GM19025 (cell line): ENCODE data around the gene GRIA2.
"Not testable (repeated sequence)": the region's sequence is repeated elsewhere in the genome, so short reads cannot be mapped to it uniquely, and the experiment has no call there.

Source experiments
- ATAC-seq: cut with Tn5 transposase; IDR thresholded peaks from one replicate; pipeline ENCODE4 v1.9.1; 2021; ENCODE audit warnings: mild to moderate bottlenecking, low read depth, moderate library complexity; ENCODE audit not compliant: unreplicated experiment

Gene GRIA2

DNA sequence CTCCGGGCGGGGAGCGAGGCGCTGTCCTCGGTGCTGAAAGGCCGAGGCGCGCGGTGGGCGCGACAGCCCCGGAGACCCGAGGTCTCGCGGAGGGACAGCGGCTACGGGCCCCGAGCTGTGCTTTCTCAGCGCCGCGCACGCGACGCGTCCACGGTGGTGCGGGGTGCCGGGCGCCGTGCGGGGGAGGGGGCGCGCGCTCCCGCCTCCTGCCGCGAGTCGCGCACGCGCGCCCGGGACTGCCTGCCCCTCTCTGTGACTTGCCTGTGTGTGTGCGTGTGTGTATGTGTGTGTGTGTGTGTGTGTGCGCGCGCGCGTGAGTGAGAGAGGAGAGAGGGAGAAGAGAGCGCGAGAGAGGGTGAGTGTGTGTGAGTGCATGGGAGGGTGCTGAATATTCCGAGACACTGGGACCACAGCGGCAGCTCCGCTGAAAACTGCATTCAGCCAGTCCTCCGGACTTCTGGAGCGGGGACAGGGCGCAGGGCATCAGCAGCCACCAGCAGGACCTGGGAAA lies at the start of gene GRIA2:
Gene GRIA2 (plus strand): TSS at position 358 of the 511 bp plus-strand sequence. CDS start 315 bp downstream, outside the sequence.
- ATAC-seq = no peak

DNA sequence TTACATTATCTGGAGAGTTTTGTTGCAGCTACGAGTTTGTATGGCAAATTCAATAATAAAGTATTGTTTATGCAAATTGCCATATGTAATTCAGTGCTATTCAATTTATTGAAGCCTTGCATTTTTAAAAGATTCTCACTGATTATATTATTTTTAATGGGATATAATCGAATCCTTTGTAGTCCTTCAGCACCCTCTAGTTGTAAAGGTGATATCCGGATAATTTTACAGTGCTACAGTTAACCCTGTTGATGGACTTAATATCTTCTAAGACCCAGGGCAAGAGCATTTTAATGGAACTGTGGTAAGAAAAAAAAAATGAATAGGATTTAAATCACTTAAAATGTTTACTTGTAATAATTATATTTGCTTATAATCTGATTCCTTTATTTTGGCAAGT lies 48.5 kb upstream of the GRIA2 start:
- ATAC-seq = no peak

DNA sequence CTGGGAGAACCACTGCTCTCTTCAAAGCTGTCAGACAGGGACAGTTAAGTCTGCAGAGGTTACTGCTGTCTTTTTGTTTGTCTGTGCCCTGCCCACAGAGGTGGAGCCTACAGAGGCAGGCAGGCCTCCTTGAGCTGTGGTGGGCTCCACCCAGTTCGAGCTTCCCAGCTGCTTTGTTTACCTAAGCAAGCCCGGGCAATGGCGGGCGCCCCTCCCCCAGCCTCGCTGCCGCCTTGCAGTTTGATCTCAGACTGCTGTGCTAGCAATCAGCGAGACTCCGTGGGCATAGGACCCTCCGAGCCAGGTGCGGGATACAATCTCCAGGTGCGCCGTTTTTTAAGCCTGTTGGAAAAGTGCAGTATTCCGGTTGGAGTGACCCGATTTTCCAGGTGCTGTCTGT lies 40.3 kb upstream of the GRIA2 start:
- not testable (repeated sequence) for ATAC-seq

DNA sequence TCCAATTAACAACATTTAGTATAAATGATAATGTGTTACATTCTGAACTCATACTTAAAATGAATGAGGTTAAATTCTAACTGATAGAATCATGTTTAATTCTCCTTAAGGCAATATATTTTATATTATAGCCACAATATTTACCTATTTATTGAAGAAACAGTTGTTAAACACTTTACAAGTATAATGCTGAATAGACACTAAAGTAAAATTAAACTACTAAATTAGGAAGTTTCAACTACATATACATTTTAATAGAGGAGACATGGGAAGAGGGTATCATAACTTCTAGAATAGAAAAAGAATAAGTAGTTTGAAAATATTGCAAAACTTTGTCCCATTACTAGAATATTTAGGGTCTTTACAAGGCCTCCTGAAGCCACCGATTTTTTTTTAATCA lies 36.2 kb upstream of the GRIA2 start:
- no peak for ATAC-seq

DNA sequence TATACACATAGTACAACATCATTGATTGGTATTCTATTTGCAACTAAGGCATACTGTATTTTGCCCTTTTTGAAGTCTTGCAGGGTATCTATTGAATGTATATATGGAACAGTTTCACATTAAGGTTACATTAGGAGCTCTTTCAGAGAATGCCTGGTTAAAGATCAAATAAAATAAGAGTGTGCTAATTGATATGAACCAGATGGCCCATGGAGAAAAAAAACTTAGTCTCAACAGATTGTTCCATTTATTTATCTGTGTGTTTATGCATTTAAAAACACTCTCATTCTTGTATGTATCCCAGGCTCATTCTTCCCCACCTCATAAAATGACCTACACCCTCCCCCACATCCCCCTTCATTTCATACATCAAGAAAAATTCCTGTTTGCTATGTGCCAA lies 35.2 kb upstream of the GRIA2 start:
- no peak for ATAC-seq

DNA sequence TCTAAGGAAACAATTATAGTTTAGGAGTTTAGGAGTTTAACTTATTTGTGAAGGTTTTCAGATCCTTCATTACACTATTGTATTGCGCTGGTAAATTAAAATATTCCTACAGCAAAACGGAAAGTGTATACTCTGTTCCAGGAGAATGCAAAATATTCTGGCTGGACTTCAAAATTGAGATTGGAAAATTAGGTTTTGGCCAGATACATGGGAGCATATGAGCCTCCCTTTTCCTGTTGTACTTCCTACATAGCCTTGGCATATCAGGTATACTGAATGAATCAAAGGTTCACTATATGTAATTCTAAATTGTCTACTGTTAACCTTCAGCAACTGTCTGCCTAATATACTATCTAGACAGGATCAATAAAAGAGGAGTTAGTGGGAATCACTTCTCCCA lies 25.2 kb upstream of the GRIA2 start:
- ATAC-seq = no peak

DNA sequence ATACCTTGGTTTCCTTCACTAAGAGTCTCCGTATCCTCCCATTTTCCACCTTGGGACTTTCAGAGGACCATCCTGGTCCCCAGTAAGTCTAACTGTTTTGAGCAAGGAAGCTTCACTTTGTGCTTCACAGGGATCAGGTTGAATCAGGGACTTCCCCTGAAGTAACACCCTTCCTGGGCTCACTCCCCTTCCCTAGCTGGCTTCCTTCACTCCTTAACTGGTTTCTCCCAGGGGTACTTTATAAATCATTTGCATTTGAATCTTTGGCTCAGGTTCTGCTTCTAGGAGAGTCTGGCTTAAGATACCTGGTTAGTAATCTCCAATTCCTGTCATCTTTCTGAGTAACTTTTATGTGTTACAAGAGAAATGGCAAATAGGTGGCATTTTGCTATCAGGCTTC lies 24.5 kb upstream of the GRIA2 start:
- ATAC-seq = no peak

DNA sequence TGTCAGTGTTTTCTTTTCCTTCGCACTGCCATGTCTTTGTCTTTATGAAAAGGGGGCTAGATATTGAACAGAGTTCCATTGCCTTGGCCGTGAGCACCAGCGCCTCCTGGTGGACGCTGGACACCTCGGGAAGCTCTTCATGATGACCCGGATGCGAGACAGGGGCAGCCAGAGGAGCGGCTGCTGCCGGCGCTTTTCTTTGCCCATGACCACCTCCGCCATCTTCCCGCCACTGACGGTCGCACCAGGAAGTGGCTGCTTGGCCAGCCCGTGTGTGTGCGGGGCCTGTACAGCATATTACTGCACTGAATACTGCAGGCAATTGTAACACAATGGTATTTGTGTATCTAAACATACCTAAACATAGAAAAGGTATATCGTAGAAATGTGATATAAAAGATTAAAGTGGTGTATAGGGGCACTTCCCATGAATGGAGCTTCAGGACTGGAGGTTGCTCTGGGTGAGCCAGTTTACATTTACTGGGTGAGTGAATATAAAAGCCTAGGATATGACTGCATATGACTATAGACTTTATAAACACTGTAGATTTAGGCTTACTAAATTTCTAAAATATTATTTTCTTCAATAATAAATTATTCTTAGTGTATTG lies 15.8 kb upstream of the GRIA2 start:
- no peak for ATAC-seq

DNA sequence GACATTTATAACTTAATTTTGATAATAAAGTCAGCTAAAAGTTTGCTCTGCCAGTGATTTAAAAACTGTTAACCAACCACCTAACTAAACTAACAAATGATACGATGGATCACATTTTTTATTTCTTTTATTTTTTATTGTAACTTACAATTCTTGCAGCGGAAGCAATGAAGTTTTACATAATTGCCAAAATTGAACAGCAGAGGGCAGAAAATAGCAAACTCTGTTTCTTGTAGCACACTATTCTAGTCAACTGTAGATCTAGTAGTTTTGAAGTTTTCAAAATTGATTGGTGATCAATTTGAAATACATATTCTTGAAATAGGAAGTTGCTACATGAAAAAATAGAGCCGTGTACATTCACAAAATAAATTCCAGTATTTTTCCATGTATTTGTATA lies 2.8 kb upstream of the GRIA2 start:
- no peak for ATAC-seq

DNA sequence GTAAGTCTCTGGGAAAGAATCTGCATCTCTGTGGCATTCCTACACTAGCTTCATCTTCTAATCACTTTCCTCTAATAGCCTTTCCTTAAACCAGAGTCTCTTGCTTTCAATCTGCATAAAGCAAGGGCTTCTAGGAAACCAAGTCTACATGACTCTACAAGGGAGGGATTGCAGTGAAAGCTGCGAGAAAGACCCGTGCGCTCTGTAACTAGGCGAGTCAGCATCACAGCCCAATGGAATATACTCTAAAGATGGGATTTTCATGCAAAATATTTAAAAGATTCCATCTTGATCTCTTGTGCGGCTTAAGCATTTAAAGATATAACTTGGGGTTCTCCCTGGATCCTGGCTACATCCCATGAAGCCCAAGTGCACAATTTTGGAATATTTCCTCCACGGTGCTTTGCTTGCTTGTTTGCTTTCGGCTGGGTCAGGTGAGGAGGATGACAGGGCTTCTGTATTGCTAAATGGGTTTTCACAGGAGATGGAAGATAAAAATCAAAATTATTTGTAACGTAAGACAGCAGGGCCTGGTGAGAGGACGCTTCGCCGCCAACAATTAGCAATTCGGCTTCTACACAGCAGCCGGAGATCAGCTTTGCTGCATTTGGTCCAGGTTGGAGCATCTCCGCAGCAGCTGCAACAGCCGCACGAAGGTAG lies 687 bp upstream of the GRIA2 start:
- ATAC-seq = no peak

DNA sequence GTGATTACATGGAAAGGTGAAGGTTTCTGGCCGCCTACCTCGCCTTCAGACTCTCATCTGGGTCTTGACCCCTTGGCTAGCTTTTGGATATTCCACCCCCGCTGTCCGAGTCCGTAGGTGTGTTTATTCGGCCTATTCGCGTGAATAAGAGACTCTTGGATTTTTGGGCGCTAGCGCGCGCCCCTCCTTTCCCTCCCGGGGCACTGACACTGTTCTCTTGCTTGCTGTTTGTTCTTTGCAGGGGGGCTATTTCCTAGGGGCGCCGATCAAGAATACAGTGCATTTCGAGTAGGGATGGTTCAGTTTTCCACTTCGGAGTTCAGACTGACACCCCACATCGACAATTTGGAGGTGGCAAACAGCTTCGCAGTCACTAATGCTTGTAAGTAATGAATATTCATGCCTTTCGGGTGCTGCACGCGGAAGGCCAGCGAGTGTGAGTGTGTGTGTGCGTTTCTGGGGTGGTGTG lies 932 bp downstream of the GRIA2 start:
- ATAC-seq = no peak

DNA sequence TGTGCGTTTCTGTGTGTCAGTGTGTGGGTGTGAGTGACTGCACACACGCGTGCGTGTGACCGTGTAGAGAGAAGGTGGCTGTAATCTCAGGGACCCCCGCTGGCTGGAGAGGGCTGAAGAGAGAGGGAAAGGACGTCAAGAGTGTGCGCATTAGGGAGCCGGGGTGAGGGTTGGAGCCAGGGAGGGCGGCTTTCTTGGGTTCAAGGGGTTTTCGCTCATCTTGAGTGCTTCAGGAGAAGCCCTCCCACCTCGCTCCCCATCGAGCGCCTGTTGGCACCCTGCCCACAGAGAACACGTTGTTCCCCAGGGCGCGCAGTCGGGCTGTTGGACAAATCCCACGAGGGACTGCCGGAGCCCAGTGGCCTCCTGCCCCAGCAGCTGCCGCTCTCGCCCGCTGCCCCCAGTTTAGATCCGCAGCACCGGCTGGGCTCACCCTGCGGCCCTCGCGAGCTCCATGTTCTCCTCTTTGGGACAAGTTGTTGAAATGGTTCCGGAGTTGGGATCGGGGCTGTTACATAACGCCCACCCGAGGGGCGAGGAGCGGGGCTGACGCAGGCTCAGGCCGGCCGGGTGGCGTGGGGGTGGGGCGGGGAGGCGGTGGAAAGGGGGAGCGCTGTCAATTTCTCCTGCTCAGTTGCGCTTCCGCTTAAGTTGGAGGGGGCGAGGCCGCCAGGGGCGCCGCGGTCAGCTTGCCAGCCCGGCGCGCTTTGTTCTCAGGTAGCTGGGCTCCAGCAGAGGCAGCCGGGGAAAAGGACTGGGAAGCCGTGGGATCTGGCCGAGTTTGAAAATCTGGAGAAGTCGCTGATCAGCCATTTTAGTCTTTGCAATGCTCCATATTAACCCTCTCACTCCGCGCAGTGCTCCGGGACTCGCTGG lies 1.6 kb downstream of the GRIA2 start:
- no peak for ATAC-seq

DNA sequence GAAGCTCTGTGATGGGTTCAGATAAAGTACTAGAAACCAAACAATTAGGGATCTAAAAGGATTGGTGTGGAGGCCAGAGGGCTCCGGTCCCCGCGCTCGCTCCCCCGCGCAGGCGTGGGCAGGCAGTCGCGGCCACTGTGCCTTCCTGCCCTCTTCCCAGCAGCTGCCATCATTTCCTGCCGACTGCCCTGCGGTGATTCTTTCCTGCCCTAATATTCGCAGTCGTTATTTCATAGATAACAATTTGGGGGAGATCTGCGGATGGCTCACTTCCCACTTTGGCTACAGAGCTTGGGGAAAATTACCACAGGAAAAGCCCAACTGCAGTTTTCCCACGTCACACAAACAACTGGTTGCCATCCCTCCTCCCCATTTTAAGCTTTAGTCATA lies 2.2 kb downstream of the GRIA2 start:
- ATAC-seq = no peak

DNA sequence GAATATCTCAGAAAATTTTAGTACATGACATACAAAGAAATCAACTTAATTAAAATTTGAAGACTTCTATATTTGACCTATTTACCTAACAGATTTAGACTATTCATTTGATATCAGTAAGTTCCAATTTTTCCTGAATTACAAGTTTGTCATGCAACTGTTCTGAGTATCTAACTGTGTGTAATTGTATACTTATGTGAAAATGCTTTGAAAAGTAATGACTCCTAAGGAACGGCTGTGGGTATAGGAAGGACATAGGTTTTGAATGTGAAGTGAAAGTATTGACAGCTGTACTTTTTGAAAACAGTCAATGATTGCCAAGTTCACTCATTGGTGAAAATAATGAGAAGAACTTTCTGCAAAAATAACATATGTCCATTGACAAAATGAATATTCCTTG lies 2.9 kb downstream of the GRIA2 start:
- ATAC-seq = no peak

DNA sequence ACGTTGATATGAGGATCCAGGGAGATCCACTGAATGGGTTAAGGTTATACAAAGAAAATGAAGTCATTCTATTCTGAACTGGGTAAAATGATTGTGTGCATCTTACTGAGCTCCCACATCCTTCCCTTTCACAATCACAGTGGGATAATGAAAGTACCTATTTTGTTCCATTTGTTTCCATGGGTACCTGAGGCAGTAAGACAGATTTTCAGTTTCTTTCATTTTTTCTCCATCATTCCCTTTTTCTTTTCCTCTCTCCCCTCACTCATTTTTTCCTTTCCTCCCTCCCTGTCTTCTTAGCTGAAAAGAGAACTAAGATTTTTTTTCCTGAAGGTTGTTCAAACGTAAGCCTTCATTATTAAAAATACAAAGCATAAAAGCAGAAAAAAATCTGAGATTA lies 4.6 kb downstream of the GRIA2 start:
- ATAC-seq = no peak

DNA sequence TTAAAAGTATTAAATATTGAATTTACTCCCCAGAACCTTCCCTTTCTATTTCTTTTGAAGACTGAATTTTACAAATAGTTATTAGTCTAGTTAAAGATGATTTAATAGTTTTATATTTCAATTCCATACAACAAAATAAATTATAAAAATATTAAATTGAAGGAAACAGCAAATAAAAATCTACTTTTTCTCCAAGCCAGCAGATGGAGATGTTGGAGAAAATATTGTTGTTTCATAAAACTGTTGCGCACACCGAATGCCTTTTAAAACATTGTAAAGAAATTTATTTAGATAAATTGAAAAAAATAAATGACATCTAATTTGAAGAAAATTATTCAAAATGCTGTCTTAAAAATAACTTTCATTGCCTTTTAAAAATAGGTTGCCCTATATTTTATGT lies 5.5 kb downstream of the GRIA2 start:
- no peak for ATAC-seq

DNA sequence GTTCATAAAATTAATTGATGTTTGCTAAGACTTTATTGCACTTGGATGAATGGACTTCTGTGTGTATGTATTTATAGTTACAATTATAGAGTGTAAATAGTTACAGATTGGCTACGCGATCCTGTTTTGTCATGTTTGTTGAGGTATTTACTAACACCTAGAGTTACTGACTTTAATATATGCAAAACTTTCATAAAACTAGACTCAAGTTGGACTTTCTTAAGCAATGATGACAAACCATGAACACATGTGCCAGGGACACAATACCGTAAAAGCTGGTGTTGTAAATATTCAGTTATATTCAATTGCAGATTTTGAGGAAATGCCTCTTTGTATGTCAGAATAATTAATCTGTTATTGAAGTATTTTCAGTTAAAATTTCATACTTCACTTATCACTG lies 6.1 kb downstream of the GRIA2 start:
- no peak for ATAC-seq

DNA sequence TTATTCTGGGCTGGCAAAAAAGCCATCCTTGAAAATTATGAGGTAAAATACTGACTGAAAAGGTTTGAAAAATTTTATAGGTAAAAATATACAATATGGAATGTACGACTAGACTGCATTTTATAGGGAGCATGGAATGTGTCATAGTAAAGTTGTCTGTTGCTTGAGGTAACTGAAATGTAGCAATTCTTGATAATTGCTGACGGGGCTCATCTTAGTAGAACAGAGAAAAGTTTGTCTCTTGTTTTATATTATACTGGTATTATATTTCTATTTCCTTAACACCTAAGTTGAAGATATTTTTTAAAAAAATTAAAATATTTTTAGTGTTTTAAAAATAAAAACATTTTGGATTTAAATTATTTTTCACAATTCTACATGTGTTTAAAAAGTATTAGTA lies 11.0 kb downstream of the GRIA2 start:
- ATAC-seq = no peak

DNA sequence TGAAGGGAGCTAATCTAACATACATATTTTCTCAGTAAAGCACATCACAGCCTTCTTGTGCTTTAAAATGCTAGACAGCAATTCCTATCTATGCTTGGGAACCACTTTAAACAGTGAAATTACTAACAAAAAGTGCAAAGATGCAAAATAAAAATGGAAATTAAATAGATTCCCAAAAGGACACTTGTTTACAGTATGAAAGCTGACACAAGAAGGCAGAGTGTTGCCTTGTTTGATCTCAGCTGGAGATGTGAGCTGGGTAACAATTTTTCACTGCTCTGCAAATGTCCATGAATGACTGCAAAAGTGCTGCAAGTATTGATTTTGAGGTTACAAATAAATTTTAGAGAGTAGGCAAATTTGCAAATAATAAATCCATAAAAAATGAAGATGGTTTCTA lies 22.3 kb downstream of the GRIA2 start:
- no peak for ATAC-seq

DNA sequence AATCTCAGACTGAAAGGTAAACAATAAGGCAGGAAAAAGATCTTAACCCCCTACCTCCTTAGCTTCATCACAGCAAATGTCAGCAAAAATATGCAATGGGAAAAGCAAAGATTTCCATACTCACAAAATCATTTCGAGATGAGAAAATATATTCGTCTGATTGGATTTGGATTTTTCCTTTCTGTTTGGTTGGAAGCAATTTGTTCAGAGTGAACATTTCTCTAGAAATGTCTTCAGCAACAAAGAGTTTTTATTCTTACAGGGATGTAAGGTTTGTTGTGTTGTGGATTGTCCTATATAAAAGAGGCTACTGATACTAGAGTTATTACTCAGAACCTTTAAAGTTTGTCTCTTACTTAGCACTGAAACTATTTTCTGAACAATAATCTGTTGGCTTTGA lies 23.8 kb downstream of the GRIA2 start:
- no peak for ATAC-seq

DNA sequence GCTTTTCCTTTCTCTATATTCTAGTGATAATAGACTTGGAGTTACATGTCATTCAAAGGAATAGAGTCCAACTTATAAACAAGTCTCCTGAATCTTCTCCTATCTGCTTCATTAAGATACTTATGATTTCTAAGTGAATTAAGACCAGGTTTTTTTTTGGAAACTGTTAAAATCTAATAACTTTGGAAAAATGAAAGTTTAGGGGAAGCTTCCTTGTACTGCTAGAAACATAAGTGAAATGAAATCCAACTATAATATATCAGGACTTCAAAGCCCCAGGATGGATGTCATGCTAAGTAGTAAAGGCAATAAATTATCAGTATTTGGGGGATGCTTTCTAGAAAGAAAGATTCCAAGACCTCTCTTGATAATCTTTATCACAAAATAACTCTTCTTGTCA lies 24.8 kb downstream of the GRIA2 start:
- no peak for ATAC-seq
